Activated CD4-positive, CD25-positive, alpha-beta regulatory T cell treated with anti-CD3 and anti-CD28 coated beads, Interleukin-2, amount 50 U/mL, for 72 hours (primary cell): ENCODE data around the gene ACVR1.
"Not testable (repeated sequence)": the region's sequence is repeated elsewhere in the genome, so short reads cannot be mapped to it uniquely, and the experiment has no call there.

Experiments
- DNase-seq: peaks from one replicate; pipeline ENCODE4 v3.0.0; 2021

The ACVR1 gene

DNA sequence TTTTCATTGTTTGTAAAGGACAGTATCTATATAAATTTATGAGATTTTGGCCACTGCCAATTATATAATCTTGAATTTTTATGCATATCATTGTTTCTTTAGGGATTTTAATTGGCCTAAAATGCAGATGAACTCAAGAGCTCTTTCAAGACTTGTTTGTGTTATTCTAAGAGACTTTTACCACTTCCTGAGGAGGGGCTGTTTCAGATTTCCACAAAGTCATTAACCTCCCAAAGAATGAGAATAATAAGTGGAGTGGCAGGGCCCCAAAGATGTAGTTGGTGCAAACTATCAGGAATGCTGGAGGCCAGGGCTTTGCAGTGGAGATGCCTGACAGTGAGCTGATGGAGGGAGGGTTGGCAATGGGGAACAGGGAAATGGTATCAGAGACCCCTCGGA lies 15.5 kb upstream of the ACVR1 start:
- DNase-seq, result no peak

DNA sequence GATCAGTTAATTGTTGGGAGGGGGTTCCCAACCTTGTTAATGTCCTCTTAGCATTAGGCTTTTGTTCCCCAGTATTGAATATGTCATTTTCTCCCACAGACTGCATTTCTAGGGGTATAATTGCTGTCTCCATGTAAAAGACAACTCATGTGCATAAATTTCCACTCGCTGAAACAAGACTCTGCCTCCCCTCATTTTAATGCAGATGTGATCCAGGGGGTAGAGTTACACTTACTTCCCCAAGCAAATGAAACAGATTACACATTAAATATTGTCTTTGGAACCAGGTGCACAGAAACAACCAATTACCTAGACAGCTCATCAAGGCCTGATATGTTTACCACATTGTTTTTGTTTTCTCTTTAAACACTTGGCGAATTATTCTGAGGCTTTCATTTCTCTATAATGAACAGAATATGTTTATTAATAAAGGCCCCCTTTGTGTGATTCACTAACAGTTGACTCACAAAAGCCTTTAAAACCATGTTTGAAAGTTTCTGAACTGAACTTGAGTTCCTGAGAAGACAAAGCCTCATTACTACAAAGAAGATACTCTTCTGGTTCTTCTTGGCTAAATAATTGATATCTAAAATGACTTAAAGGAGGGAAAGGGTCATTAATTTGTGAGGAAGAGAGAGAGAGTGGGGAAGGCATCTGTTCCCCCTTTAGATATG lies 15.0 kb upstream of the ACVR1 start:
- DNase-seq, result no peak

DNA sequence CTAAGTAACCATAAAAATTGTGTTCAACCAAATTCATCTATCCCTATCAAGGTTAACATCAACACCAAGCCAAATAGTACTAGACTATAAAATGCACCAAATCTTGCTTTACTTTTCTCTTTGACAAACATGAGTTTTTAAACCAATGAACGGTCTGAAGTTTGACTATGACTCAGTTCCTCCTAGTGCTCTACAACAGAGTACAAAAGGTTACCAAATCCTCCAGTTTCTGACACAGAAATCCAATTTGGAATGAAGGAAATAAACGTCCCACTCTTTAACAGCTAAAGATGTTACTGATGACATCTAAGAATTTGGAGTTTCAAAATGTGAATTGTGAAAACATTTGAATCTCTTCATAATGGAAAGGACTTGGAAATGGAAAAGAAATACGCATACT lies 11.8 kb upstream of the ACVR1 start:
- no peak for DNase-seq

DNA sequence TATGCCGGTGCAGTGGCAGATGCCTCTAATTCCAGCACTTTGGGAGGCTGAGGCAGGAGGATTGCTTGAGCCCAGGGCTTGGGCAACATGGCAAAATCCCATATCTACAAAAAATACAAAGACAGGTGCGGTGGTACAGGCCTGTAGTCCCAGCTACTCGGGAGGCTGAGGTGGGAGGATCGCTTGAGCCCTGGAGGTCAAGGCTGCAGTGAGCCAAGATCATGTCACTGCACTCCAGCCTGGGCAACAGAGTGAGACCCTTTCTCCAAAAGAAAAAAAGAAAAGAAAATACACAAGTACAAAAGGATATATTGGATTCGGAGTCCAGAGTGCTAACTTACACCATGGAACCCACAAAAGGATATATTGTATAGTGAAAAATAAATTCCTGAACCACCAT lies 8.4 kb upstream of the ACVR1 start:
- DNase-seq, result not testable (repeated sequence)

DNA sequence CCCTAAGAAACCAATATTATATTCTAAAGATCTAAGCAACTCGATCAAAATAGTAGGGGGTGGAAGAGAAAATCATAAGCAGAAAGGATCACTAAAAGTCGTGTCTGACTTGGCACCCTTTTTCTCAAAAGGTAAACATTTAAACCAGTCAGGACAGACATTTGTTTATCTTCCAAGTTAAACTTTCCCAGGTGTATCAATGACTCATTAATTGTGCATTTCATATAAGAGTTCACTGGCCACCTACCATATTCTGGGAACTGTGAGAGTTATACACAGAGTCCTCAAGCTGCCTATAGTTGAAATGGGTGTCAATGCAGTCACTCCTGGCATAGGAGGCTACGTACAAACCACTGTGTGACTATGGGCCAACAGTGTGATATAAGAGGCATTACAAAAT lies 4.8 kb upstream of the ACVR1 start:
- DNase-seq, result no peak

DNA sequence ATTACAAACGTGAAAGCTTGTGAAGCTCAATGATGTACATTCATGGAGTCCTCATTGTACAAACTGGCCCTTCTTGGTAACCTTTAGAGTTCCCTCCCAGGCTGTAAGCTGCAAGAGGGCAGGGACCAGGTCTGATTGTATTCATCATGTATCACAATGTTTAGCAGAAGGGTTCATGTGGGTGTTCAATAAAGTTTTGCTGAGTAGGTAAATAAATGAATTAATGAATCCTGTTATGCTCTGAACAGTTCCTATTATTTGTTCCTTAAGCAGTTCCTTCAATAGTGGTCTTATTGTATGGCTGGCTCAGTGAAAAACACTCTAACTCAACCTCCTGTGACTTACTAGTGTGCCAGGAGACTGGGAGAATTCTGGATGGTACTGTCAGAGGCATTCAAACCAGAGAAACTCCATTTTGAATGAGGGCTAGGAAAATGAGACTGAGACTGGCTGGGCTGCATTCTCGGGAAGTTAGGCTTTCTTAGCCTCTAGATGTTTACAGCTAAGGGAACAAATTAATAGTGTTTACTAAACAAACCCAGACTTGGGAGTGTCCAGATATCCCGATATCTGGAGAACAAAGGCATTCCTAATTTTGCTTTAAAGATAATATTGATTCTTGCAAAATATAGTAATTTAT lies 1.8 kb upstream of the ACVR1 start:
- no peak for DNase-seq

DNA sequence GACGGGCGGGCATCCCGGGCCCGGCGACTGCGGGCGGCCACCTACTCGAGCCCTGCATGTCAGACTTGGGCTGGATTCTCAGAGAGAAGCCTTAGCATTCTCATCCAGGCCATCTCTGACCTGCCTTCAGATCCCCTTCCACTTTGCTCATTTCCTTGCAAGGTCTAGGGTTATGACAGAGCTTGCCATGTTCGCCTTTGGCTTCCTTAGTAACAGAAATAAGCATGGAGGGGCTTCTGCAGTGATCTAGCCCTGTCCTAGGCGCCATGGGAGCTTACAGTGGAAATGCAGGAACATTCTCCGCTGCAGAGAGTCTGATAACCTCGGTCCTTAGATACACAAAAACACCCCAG lies 632 bp upstream of the ACVR1 start:
- no peak for DNase-seq

DNA sequence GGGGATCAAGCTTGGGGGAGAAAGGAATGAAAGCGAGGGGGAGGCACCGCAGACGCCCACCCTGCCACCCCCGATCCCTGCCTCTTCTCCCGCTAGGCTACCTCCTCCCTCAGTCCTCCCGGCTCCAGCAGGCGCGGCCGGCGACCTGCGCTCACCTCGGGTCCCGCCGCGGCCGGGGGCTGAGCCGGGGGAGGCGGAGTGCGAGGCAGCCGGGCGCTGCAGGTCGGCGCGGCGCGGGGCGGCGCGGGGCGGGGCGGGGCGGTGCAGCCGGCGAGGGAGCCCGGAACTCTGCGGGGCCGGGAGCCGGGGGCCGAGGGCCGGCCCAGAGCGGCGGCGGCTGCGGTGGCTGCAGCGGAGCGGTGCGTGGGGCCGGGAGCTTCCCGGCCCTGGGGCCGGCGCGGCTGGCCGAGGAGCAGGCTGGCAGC lies 477 bp downstream of the ACVR1 start:
- peak; percentile 77 for DNase-seq

DNA sequence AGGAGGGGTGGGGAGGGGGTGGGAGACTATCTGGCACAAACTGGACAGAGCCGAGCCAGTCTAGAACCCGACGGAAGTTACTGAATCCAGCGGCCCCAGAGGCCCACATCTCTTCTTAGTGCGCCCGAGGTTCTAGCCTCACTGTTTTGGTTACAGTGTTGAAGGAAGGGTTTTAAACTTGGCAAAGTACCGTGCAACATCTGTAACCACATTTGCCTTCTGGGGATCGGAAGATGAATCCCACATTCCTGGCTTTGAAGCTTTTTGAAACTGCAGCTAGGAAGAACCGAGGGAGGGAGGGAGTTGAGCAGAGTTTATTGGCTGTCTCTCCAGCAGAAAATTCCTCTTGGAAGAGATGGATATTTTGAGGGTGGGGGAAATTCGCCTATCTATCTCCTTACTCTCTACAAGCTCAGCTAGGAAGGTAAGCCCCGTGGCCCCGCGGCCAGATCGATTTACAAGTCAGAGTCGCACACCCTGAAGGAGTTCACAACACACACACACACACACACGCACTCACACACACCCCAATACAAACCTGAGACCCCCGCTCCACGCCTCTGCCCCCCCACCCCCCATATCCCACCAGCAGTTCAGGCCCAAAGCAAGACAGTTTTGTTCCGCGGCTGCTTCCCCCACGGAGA lies 1.0 kb downstream of the ACVR1 start:
- DNase-seq, result no peak

DNA sequence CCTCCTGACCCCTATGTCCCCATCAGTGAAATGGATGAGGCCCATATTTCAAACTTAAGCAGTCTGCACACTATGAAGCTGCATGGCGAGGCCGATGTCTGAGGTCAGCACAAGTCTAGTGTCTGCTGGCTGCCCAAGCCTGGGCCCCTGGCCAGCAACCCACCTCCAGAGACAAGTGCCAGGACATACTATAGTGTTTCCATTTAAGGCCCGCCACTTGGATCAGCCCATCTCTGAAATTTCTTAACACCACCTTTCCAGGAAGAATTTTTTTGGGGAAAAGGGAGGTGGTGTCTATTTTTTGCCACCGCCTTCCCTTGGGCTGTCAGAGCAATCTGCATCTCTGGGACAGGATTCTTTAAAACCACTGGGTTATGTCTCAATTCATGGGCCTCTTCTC lies 1.8 kb downstream of the ACVR1 start:
- DNase-seq, result no peak

DNA sequence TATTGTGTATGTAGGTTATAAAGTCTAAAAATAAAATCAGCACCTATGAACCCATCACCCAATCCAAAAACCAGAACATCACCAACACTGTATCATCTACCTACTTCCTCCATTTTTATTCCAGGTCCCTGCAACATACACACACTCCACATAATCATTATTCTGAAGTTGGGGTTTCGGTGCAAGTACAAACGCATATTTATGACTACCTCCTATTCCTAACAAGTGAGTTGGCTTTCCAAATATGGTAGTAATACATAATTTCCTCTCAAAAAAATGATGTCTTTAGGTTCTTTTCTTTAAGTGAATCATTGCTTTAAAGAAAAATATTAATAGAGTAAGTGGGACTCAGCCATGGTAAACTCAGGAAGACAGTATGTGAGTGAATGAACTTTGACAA lies 3.3 kb downstream of the ACVR1 start:
- DNase-seq, result no peak

DNA sequence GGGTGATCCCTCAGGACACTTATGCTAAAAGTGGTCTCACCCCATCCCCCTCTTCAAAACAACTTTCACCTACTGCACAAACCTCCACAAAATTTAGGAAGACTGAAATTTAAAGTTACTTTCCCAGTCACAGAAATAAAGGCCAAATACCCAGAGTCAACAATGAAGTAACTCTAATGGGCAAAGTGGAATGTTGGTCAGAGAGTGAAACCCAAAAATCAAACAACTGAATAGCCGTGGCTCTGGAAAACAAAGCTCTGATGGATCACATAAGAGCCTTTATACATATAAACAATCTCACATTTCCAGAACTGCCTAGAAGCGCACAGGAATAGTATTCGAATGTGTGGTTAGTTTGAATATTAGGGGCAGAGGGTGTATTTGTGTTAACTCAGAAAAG lies 4.7 kb downstream of the ACVR1 start:
- no peak for DNase-seq

DNA sequence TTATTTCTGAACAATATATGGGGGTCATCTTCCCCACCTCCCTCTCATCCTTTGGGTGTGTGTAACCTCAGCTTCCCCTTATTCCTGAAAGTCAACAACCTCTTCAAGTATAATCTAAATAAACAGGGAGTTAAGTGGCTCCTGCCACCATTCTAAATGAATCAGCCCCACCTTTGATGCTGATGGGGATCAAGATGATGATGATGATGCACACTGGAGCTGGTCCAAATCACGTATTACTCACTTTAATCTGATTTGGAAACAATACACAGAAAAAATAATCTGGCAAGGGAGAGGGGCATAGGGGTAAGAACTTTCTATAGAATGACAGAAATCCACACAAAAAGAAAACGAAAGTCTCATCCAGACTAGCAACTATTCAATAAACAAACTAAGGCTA lies 7.1 kb downstream of the ACVR1 start:
- DNase-seq, result no peak

DNA sequence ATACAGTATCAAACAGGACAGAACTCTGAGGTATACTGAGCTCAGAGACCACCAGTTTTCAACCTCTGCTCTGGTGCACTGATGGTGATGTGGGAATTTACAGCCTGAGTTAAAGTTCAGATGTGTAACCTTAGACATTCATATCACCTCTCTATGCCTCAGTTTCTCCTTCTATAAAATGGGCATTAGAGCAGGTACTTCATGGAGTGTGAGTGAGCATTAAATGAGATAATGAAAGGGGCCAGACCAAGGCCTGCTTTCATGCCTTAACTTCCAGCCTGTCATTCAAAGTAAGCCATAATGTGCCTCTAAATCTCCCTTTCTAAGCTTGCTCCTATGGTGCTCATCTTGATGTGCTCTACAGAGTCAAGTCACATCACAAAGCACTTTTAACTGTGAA lies 8.4 kb downstream of the ACVR1 start:
- no peak for DNase-seq

DNA sequence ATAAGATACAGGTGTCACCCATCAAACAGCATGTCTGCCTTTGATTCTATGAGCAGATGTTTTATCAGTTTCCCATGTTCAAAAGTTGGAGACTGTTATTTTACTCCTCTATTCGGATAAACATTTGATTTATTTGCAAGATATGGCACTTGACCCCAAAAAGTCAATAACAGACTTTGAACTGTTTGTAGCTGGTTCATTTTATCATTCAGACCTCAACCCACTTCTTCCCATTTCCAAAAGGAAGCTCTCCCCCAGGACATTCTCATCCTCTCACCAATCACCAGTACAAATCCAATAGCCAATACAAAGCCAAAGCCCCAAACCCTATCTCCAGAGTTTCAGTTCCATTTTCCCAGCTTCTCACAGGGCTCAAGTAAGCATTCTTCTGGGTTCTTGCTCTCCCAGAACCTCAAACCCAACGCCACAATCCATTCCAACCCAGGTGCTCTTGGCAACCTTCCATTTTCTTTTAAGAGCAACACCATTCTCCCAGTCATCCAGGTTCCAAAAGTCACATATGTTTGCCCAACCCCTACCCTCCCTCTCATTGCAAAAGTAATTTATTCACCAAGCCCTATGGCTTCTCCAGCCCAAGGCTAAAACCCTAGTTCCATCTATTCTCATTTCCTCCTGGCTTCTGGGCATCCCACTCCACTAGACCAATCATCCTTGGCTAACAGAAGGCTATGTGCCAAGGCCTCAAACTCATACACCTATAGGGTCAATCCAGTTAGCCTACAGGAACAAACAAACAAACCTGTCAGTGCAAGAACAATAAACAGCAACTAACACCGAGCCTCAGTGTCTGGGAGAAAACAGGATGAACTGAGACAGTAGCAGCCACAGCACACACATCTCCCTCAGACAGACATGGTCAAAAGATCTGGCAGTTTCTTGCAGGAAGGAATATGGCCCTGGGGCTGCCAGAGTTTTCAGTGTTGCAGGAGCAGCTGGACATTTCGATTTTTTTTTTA lies 9.2 kb downstream of the ACVR1 start:
- no peak for DNase-seq

DNA sequence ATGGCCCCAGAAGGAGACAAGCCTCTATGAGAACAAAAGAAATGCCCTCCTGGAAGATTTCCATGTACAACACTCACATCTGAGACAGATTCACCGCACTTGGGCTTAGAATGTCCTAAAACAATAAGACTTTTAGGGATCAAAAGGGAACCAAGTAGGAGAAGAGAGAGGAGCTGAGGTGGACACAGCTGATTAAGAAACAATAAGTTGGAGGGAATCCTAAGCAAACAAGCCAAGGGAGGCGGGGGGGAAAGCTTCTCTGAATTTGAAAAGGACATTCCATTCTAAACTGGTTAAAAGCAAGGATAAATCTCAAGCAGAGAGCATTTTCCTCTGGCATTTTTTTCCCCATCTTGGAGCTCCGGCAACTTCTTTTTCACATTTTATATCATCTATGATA lies 9.9 kb downstream of the ACVR1 start:
- no peak for DNase-seq

DNA sequence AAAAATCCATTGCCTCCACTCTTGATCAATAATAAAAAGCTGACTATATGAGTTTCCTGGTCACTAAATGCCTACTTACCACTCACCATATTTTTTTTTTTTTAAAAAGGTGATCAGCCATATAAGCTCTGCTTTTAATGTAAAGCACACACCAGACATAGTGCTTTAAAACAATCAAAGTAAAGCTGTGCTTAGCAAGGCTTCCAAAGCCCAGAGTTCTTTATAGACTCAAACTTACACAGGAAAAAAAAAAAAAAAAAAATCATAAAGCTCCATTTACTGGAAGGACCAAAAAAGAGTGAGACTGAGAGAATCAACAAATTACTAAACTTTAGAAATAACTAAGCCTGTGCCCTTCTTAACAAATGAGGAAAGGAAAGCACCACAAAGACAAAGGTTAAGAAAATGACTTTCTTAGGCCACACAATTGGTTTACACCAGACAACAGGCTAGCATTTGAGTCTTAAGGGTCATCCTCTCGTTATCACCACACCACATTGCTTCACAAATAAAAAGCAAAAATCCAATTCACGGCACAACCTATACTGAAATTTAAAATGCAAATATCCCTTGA lies 11.2 kb downstream of the ACVR1 start:
- no peak for DNase-seq

DNA sequence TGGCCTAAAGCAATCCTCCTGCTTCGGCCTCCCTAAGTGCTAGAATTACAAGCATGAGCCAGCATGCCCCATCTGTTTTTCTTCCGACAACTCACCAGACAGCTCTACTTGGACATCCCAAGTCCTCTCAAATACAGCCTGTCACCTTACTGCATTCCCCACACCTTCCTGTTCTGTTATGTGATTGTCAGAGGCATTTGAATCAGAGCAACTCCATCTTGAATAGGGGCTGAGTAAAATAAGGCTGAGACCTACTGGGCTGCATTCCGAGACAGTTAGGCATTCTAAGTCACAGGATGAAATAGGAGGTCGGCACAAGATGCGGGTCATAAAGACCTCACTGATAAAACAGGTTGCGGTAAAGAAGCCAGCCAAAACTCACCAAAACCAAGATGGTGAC lies 17.3 kb downstream of the ACVR1 start:
- DNase-seq, result no peak

DNA sequence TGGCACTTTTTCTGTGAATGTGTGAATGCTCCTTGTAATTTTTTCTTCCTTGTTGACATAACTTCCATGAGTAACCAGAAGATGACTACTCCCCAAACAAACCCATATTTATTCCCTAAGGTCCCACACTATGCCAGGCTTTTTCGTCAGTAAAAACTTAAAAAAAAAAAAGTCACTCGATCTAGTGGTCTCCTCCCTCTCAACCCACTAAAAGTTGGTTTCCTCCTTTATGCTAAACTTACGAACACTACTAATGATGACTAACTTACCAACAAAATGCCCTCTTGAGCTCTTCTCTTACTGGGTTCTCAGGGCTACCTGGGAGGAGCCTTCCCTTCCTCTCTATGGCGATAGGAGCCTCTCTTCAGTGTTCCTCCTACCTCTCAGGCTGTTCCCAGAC lies 18.2 kb downstream of the ACVR1 start:
- no peak for DNase-seq

DNA sequence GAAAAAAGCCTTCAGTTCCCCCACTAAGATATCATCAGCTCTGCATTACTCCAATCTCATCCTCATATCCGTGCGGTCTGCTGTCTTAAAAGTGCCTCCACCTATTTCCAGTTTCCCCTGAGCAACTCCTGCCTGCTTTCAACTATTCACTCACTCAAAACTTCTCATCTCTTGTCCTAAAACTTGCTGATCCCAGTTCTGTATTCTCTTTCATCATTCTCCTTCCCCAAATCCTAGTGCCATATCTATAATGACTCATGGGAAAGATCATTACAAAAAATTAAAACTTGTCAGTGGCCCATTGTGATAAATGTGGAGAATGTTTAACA lies 20.0 kb downstream of the ACVR1 start:
- no peak for DNase-seq

DNA sequence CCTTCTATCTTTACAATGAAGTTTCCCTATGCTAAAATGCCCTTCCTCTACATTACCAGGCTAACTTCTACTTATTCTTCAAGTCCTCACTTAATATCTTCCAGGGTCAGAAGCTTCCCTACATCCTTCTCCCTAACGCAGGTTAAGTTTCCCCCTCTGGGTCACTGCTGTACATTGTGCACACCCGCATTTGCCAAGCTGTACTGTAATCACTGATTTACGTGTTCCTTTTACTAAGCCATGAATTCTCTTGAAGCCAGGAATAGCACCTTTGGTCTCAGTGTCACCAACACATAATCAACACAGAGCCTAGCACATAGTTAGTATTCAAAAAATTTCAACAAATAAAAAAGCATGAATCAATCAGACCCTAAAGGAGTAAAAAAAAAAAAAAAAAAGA lies 22.3 kb downstream of the ACVR1 start:
- no peak for DNase-seq

DNA sequence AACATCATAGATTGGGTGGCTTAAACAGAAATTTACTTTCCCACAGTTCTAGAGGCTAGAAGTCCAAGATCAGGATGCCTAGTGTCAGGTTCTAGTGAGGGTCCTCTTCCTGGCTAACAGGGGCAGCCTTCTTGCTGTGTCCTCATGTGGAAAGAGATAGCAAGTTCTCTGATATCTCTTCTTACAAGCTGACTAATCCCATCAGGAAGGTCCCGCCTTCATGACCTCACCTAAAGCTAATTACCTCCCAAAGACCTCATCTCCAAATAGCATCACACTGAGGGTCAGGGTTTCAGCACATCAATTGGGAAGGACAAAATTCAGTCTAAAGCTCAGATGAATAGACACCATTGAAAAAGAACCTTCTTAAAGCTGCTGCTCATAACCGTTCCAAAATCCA lies 22.9 kb downstream of the ACVR1 start:
- no peak for DNase-seq

DNA sequence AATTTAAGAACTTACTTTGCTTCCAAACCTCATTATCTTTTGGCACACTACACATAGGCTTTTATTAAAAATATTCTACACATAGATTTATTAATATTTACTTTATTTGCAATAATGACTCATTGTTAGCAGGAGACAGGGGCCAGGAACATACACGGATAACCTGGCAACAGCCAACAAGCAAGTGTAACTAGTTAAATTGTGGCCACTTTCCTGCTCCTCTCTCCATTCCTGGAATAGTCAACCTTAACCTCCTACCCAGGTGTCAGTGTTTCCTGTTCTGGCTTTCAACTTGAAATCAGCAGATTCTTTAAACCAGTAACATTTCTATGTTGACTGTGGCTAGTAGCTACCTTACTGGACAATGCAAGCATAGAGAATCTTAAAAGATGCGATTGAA lies 26.5 kb downstream of the ACVR1 start:
- DNase-seq, result no peak
